GM18951 (cell line): ENCODE data around the gene ALCAM.

Experiments used
- POLR2A ChIP-seq: IDR thresholded peaks from 4 replicates; pipeline ENCODE4 v1.6.1; 2011; ENCODE audit warnings: mild to moderate bottlenecking; ENCODE audit not compliant: insufficient read length, insufficient read depth; ENCODE audit errors: extremely low read depth
- in situ Hi-C: fragments of 300-500 bp; cut with MboI; formaldehyde crosslinking; loops from one replicate; pipeline ENCODE4 v1.12.0; 2022; ENCODE audit warnings: low sequenced_read_pairs, mixed read lengths, inconsistent platforms; ENCODE audit not compliant: unreplicated experiment

Gene ALCAM

GRCh38 chr3:105406268-105406667 lies 39.6 kb downstream of the ALCAM start:
- no peak for TF ChIP-seq POLR2A
- in situ Hi-C loops, result no loop called here

- no peak for TF ChIP-seq POLR2A
- in situ Hi-C loops, result no loop called here
Measured at GRCh38 chr3:105409364-105409763, 42.7 kb downstream of the ALCAM start.

- in situ Hi-C loops, result no loop called here
- no peak for TF ChIP-seq POLR2A
Measured at GRCh38 chr3:105413343-105413887, 46.7 kb downstream of the ALCAM start.

GRCh38 chr3:105414841-105415240 lies 48.1 kb downstream of the ALCAM start:
- in situ Hi-C loops, result no loop called here
- no peak for TF ChIP-seq POLR2A

- in situ Hi-C loops, result no loop called here
- TF ChIP-seq POLR2A, result no peak
Measured at GRCh38 chr3:105415951-105416350, 49.2 kb downstream of the ALCAM start.

GRCh38 chr3:105417525-105418289 lies 51.0 kb downstream of the ALCAM start:
- in situ Hi-C loops, result no loop called here
- TF ChIP-seq POLR2A, result no peak

GRCh38 chr3:105422645-105423044 lies 55.9 kb downstream of the ALCAM start:
- in situ Hi-C loops, result no loop called here
- no peak for TF ChIP-seq POLR2A

GRCh38 chr3:105423397-105423796 lies 56.7 kb downstream of the ALCAM start:
- in situ Hi-C loops, result no loop called here
- TF ChIP-seq POLR2A, result no peak

- no peak for TF ChIP-seq POLR2A
- in situ Hi-C loops, result no loop called here
Measured at GRCh38 chr3:105424412-105425152, 57.9 kb downstream of the ALCAM start.

- TF ChIP-seq POLR2A, result no peak
- in situ Hi-C loops, result no loop called here
Measured at GRCh38 chr3:105425153-105425502, 58.4 kb downstream of the ALCAM start.

- in situ Hi-C loops, result no loop called here
- no peak for TF ChIP-seq POLR2A
Measured at GRCh38 chr3:105427332-105427731, 60.6 kb downstream of the ALCAM start.

- TF ChIP-seq POLR2A, result no peak
- in situ Hi-C loops, result no loop called here
Measured at GRCh38 chr3:105429034-105429762, 62.5 kb downstream of the ALCAM start.

- TF ChIP-seq POLR2A, result no peak
- in situ Hi-C loops, result no loop called here
Measured at GRCh38 chr3:105430455-105430854, 63.7 kb downstream of the ALCAM start.
